HG02973 (cell line): ENCODE data around the gene NRDE2.
"Not testable (repeated sequence)": the region's sequence is repeated elsewhere in the genome, so short reads cannot be mapped to it uniquely, and the experiment has no call there.

ENCODE experiments used
- ATAC-seq: cut with Tn5 transposase; IDR thresholded peaks from one replicate; pipeline ENCODE4 v1.9.1; 2021; ENCODE audit warnings: moderate library complexity; ENCODE audit not compliant: unreplicated experiment

NRDE2 gene

GRCh38 chr14:90274019-90274418 lies 57.7 kb downstream of the NRDE2 start:
- ATAC-seq = no peak

DNA sequence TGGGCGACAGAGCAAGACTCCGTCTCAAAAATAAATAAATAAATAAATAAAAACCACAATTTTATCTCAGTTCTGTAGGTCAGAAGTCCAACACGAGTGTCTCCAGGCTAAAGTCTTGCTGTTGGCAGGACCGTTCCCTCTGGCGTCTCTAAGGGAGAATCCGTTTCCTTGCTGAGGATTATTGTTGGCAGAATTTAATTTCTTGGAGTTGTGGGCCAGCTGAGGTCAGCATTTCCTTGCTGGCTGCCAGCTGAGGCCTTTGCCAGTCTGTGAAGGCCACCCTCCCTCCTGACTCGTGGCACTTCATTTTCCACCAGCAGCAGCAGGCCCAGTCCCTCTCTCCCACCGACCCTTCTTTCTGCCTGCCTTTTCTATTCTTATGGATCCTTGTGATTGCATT lies 58.2 kb downstream of the NRDE2 start:
- no peak for ATAC-seq

GRCh38 chr14:90272523-90272922 lies 59.2 kb downstream of the NRDE2 start:
- ATAC-seq = no peak

GRCh38 chr14:90268420-90268819 lies 63.3 kb downstream of the NRDE2 start:
- no peak for ATAC-seq

GRCh38 chr14:90266441-90267154 lies 65.1 kb downstream of the NRDE2 start:
- no peak for ATAC-seq

GRCh38 chr14:90263748-90264449 lies 67.8 kb downstream of the NRDE2 start:
- ATAC-seq = peak; percentile 85

DNA sequence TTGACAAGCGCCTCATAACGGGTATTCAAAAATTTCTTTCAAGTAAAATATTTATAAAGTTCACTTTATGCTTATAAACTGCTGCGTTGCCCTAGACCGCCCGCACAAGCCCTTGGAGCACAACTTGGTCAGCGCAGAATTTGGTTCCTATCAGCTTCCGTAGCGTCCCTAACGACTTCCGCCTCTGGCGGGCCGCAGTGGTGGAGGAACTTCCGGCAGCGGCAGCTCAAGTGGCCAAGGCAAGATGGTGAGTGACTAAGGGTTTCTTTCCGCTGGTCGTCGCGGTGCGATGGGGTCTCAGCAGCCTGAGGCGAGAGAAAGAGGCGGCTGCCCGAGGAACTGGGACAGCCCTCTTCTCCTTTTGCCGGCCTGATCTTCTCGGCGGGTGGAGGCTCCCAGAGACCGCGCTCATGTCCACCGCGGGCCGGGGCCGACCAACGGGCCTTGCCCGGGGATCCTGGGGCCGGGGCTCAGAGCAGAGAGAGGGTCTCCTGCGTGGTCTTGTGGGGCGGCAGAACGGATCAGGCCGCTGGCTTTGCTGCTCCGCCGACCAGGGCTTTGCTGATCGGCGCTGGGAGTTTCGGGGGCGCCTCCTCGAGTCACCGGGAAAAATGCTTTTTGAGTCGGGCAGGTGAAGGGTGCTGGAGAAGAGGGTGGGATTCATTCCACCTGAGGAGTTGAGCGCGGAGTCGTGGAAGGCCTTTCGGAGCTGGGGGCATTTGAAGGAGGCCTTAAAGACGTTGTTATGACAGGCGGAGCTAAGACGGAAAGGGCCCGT lies 75.2 kb downstream of the NRDE2 start, which contains the start of gene PSMC1:
PSMC1 (plus strand) TSS at position 200 of the 778 bp plus-strand sequence; CDS start at position 245, 45 bp downstream.
- ATAC-seq = peak; percentile 95

DNA sequence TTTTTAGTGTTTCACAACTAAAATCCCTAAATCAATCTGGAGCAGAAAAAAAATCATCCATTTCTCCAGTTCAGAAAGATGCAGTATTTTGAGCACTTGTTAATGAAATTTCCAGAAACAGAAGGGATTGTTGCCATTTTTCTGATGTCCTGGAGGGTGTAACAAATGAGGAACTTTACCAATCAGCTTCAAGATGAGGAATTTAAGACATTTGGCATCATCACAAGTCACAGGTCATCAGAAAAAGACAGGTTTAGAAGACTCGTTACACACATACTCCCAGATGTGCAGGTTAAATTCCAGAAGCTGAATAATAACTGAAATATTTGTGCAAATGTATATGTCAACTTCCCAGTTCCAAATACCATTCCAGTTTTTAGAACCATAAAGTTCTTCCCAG lies 75.9 kb downstream of the NRDE2 start:
- ATAC-seq = no peak

DNA sequence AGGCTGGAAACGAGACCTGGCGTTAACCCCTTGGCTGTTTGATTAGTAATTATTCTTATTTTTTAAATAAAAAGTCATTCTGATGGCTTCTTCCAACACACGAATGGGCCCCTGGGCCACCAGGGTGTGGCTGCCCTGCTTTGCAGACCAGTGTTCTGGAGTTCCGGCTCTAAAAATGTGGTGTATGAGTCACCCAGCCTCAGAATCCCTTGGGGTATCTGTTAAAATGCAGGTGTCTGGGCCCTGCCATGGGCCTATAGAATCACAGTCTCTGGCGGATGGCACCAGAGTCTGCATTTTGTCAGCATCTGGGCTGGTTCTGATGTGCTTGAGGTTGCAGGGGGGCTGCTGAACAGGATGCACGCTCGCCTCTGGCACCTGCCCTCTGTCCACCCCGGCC lies 77.9 kb downstream of the NRDE2 start:
- no peak for ATAC-seq

DNA sequence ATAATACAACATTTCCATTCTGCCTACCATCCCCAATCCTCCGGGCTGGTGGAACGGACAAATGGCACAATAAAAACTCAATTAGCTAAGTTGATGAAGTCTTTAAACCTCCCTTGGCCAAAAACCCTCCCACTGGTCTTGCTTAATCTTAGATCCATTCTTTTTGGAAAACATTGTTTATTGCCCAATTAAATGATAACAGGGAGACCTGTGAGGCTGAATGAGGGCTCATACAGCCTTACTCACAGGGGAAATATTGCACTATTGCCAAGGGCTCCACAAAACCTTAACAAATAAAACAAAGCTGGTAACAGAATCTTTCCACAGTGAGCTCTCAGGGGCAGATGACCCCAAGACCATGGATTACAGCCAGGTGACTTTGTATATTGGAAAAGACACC lies 83.1 kb downstream of the NRDE2 start:
- ATAC-seq = no peak

DNA sequence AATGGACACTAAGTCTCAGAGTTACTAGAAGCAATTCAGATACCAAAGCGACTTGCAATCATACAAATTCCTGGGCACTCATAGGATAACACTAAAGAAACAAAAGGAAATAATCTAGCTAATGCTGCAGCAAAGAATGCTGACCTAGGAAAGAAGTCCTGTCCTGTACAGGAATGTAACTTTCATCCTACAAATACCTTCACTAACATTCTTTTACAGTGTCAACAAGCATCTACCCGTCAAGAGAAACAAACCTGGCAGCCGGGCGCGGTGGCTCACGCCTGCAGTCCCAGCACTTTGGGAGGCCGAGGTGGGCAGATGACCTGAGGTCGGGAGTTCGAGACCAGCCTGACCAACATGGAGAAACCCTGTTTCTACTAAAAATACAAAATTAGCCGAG lies 84.3 kb downstream of the NRDE2 start:
- ATAC-seq = not testable (repeated sequence)

- no peak for ATAC-seq
Observed at GRCh38 chr14:90246936-90247335, 84.8 kb downstream of the NRDE2 start.

DNA sequence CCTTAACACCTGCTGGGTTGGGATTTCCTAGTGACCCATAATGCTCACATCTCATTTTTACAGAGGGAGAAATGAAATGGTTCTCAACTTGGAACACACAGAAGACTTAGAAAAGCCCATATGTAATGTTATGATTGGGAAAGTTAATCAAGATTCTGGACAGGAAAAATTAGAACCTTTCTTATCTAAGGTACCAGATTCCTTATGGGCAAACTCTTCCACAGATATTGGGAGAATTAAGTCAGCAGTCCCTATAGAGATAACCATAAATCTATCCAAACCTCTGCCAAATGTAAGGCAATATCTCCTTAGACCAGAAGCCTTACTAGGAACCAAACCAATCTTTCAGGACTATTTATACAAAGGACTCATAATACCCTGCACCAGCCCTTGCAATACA lies 89.3 kb downstream of the NRDE2 start:
- ATAC-seq = no peak

DNA sequence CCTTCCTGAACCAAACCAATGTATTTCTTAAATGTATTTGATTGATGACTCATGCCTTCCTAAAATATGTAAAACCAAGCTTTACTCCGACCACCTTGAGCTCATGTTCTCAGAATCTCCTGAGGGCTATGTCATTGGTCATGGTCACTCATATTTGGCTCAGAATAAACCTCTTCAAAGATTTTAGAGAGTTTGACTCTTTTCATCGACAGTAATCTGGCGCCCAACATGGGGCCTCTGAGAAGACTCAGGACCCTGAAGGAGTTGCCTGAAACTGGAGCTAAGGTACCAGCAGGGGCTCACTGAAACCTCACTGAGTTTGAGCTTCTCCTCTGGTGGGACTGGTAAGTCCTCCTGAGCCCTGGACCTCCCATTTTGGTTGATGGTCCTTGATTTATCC lies 92.6 kb downstream of the NRDE2 start:
- no peak for ATAC-seq

GRCh38 chr14:90235179-90235976 lies 96.4 kb downstream of the NRDE2 start:
- no peak for ATAC-seq

- ATAC-seq = not testable (repeated sequence)
Observed at GRCh38 chr14:90229942-90230341, 101.8 kb downstream of the NRDE2 start.

DNA sequence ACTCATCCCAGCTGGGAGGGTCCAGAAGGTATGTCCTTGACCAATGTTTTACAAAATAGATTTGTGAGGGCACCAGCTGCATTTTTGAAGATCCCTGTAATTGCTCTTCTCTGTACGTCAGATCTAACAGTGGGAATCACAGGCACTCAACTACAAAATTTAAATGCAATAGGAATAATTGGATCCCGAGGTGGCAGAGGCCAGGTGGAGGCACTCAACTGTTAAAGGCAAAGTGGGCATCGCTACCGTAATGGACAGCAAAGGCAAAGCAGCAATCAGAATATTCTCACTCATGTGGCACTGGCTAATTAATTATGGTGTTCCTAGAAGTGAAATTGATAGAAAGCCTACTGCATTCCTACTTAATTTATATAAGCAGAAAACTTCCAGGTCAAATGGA lies 103.3 kb downstream of the NRDE2 start:
- ATAC-seq = no peak
